ENCODE data around the gene CIDEB.

GRCh38 chr14:24322672-24323071, 14.9 kb upstream of the CIDEB start:
- TF ChIP-seq CTCF (IDR thresholded peaks at IDR 0.05) (no peak), POLR2A (IDR thresholded peaks at IDR 0.05) (no peak)

All from Peyer's patch (tissue), 4 donors.